ENCODE results near the gene NINJ1.

DNA sequence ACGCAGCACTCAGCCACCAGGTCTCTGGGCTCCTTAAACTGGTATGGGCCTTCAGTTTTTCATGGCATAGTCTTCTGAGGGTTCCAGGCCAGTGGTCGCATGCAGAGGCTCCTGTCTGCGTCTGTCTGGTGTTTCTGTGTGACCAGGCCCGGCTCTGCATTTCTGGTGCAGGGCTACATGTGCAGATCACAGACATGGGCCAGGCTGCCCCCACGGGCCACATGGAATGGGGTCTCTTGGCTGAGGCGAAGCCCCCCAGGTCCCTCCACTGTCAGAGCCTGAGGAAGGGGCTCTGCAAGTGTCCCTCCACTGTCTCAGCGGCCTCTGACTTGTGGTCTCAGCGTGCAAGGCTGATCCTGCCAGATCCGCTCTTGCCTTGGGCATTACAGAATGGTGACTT, 53.6 kb downstream of the NINJ1 start:
- TF ChIP-seq POLR2AphosphoS5 (IDR thresholded peaks at IDR 0.05; ENCODE audit: low read depth, low read length) = no peak
- TF ChIP-seq POLR2A (IDR thresholded peaks at IDR 0.05; ENCODE audit: low read depth, low read length) = no peak
- no peak for TF ChIP-seq TAF1 (IDR thresholded peaks at IDR 0.05; ENCODE audit: borderline replicate concordance, low read depth, low read length)

All from GM12892 (cell line).